AG04449 (cell line): ENCODE results near the gene C4orf17.

Experiments
- CTCF ChIA-PET: fragments of 350-600 bp; formaldehyde crosslinking; extraction: SDS; loops from one replicate; lab custom pipeline; 2021; ENCODE audit warnings: antibody characterized with exemption; lab: Yijun Ruan, JAX
- POLR2A ChIA-PET: fragments of 400-600, 350-600 bp; formaldehyde crosslinking; extraction: SDS; loops from one replicate; lab custom pipeline; 2020; ENCODE audit warnings: antibody characterized with exemption, inconsistent platforms; lab: Yijun Ruan, JAX
- DNase-seq: peaks from one replicate; pipeline ENCODE4 v3.0.0-alpha.2; 2010; ENCODE audit warnings: low read depth, low spot score
- H3K4me3 ChIP-seq: 2 replicates; pipeline ENCODE4 v1.5.1; 2011; ENCODE audit warnings: low read depth, mild to moderate bottlenecking, control low read depth, low read length
- TF ChIP-seq, protein P1 (sequence below): IDR thresholded peaks from one replicate; pipeline ENCODE4 v1.5.1; 2011; ENCODE audit warnings: mild to moderate bottlenecking, moderate library complexity, low read length, control low read depth, inconsistent platforms; ENCODE audit not compliant: insufficient read depth; ENCODE audit errors: missing control alignments

C4orf17 gene

DNA sequence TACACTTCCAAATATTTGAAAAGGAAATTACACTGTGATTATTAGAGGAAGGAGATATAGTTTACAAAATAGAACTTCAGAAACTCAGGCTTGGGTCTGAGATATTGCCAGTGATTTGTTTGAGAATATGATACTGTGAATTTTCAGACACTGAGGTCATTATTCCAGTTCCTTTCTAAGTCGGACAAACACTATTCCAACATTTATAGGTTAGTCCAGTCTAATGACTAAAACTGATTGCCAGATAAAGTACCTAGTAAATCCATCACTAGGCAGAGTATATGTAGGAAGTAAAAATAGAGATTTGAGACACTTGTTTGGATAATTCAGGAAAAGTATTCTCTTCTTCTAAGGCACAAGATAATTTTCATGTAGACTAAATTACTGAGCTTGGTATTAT is 77.0 kb downstream of the C4orf17 start:
- ChIA-PET CTCF (no interaction called here), POLR2A (no interaction called here)
- TF ChIP-seq, protein P1, sequence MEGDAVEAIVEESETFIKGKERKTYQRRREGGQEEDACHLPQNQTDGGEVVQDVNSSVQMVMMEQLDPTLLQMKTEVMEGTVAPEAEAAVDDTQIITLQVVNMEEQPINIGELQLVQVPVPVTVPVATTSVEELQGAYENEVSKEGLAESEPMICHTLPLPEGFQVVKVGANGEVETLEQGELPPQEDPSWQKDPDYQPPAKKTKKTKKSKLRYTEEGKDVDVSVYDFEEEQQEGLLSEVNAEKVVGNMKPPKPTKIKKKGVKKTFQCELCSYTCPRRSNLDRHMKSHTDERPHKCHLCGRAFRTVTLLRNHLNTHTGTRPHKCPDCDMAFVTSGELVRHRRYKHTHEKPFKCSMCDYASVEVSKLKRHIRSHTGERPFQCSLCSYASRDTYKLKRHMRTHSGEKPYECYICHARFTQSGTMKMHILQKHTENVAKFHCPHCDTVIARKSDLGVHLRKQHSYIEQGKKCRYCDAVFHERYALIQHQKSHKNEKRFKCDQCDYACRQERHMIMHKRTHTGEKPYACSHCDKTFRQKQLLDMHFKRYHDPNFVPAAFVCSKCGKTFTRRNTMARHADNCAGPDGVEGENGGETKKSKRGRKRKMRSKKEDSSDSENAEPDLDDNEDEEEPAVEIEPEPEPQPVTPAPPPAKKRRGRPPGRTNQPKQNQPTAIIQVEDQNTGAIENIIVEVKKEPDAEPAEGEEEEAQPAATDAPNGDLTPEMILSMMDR: no peak
- DNase-seq: no peak
- H3K4me3 ChIP-seq: no peak overlapping the region

DNA sequence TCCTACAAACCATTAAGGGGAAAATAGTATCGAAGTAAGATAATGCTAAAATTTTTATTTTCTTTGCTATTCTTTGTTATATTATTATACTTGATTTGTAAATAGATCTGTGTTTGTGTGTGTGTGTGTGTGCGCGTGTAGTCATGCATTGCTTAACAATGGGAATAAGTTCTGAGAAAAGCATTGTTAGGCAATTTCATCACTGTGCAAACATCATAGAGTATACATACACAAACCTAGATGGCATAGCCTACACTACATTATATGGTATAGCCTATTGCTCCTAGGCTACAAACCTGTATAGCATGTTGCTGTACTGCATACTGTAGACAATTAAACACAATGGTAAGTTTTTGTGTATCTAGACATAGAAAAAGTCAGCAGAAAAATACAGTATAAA is 80.9 kb downstream of the C4orf17 start:
- ChIA-PET POLR2A (no interaction called here), CTCF (no interaction called here)
- no peak for DNase-seq
- TF ChIP-seq, protein P1: no peak
- no peak overlapping the region for H3K4me3 ChIP-seq
